SK-N-SH (cell line): ENCODE data around the gene AEN.

Experiments used
- POLR2AphosphoS5 ChIP-seq: IDR thresholded peaks from 2 replicates; pipeline ENCODE4 v1.6.1; 2012; ENCODE audit warnings: low read depth, low read length
- RAD21 ChIP-seq: IDR thresholded peaks from 2 replicates; pipeline ENCODE4 v1.6.1; 2012; ENCODE audit warnings: mild to moderate bottlenecking, low read length
- TF ChIP-seq, protein P1 (sequence below): fragments of 200-600 bp; sonication (generic); IDR thresholded peaks from 2 replicates; pipeline ENCODE4 v1.6.1; 2017; ENCODE audit warnings: antibody characterized with exemption, mild to moderate bottlenecking, moderate library complexity

- TF ChIP-seq, protein P1, sequence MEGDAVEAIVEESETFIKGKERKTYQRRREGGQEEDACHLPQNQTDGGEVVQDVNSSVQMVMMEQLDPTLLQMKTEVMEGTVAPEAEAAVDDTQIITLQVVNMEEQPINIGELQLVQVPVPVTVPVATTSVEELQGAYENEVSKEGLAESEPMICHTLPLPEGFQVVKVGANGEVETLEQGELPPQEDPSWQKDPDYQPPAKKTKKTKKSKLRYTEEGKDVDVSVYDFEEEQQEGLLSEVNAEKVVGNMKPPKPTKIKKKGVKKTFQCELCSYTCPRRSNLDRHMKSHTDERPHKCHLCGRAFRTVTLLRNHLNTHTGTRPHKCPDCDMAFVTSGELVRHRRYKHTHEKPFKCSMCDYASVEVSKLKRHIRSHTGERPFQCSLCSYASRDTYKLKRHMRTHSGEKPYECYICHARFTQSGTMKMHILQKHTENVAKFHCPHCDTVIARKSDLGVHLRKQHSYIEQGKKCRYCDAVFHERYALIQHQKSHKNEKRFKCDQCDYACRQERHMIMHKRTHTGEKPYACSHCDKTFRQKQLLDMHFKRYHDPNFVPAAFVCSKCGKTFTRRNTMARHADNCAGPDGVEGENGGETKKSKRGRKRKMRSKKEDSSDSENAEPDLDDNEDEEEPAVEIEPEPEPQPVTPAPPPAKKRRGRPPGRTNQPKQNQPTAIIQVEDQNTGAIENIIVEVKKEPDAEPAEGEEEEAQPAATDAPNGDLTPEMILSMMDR = peak; percentile 83
- TF ChIP-seq RAD21 (peak; percentile 88), POLR2AphosphoS5 (no peak)
Observed at GRCh38 chr15:88657326-88658069, 36.4 kb downstream of the AEN start.
